Mesendoderm (in vitro differentiated cells): ENCODE results near the gene ANK3.
A peak's percentile ranks its signal among the peaks of the same experiment; 100 is the strongest.

Source experiments
- DNase-seq: peaks from one replicate; pipeline ENCODE4 v3.0.0; 2013
- H2AK5ac ChIP-seq: 2 replicates; pipeline ENCODE4 v1.6.1; 2013; ENCODE audit warnings: low read length, inconsistent platforms
- H2BK120ac ChIP-seq: 2 replicates; pipeline ENCODE4 v1.6.1; 2013; ENCODE audit warnings: low read depth, mild to moderate bottlenecking, low read length, moderate library complexity, mixed read lengths
- H2BK15ac ChIP-seq: replicated peaks from 2 replicates; pipeline ENCODE4 v1.6.1; 2013; ENCODE audit warnings: low read depth, mild to moderate bottlenecking, moderate library complexity
- H2BK5ac ChIP-seq: 2 replicates; pipeline ENCODE4 v1.6.1; 2013; ENCODE audit warnings: low read length, inconsistent platforms
- H3K18ac ChIP-seq: 2 replicates; pipeline ENCODE4 v1.6.1; 2013; ENCODE audit warnings: mild to moderate bottlenecking, low read length, mixed read lengths
- H3K23ac ChIP-seq: one replicate; pipeline ENCODE4 v1.6.1; 2013; ENCODE audit warnings: low read length
- H3K27ac ChIP-seq: 2 replicates; pipeline ENCODE4 v1.5.1; 2013; ENCODE audit warnings: low read depth, mild to moderate bottlenecking, inconsistent platforms, low read length, moderate library complexity
- H3K27me3 ChIP-seq: 2 replicates; pipeline ENCODE4 v1.6.1; 2013; ENCODE audit warnings: low read length, control low read depth, mild to moderate bottlenecking, inconsistent platforms; ENCODE audit not compliant: insufficient read depth, poor library complexity
- H3K36me3 ChIP-seq: 2 replicates; pipeline ENCODE4 v1.6.1; 2013; ENCODE audit warnings: low read length, inconsistent platforms; ENCODE audit not compliant: control insufficient read depth, insufficient read depth
- H3K4ac ChIP-seq: one replicate; pipeline ENCODE4 v1.6.1; 2013; ENCODE audit warnings: low read depth, mild to moderate bottlenecking, low read length, moderate library complexity
- H3K4me1 ChIP-seq: 2 replicates; pipeline ENCODE4 v1.6.1; 2013; ENCODE audit warnings: low read depth, low read length, inconsistent platforms; ENCODE audit not compliant: control insufficient read depth
- H3K4me2 ChIP-seq: 2 replicates; pipeline ENCODE4 v1.6.1; 2013; ENCODE audit warnings: low read length
- H3K4me3 ChIP-seq: 2 replicates; pipeline ENCODE4 v1.5.1; 2013; ENCODE audit warnings: mild to moderate bottlenecking, low read length
- H3K56ac ChIP-seq: one replicate; pipeline ENCODE4 v1.6.1; 2013; ENCODE audit warnings: low read length
- H3K79me1 ChIP-seq: 2 replicates; pipeline ENCODE4 v1.6.1; 2013; ENCODE audit warnings: low read length, inconsistent platforms
- H3K79me2 ChIP-seq: 2 replicates; pipeline ENCODE4 v1.6.1; 2013; ENCODE audit warnings: mild to moderate bottlenecking, low read length; ENCODE audit not compliant: control insufficient read depth, insufficient read depth
- H3K9ac ChIP-seq: 2 replicates; pipeline ENCODE4 v1.6.1; 2013; ENCODE audit warnings: low read length, inconsistent platforms
- H4K5ac ChIP-seq: one replicate; pipeline ENCODE4 v1.6.1; 2013; ENCODE audit warnings: low read length
- H4K8ac ChIP-seq: one replicate; pipeline ENCODE4 v1.6.1; 2013; ENCODE audit warnings: low read depth, mild to moderate bottlenecking, control low read depth, low read length, moderate library complexity
- WGBS: extraction: QIAGEN DNeasy Blood & Tissue Kit; methylation state at CpG from one replicate; pipeline ENCODE4 v1.1.7; 2013; ENCODE audit warnings: low lambda C conversion rate, missing lambda C conversion rate; ENCODE audit not compliant: insufficient coverage; ENCODE audit errors: extremely low coverage; 5-methylcytosine and 5-hydroxymethylcytosine counted together

ANK3 gene

DNA sequence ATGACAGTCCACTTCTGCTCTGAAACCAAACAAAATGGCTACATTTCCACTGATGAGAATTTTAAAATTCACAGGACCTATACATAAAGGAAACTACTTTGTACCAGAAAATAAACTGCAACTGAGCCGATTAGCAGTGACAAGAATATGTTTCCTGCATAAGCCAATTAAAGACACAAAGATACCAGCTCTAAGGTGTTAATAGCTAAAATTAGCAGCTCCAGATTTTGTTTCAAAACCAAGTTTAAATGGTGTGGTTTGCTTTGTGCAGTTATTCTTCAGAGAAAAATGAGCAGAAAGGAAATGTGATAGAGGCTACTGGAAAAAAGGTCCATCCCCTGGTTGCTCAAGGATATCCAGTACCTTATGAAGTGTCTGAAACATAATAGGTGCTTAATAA lies 123.2 kb downstream of the ANK3 start:
- Histone ChIP-seq H3K4me2 (no peak overlapping the region), H3K23ac (no peak overlapping the region), H3K4ac (no peak overlapping the region), H2BK15ac (no peak overlapping the region), H3K4me3 (no peak overlapping the region), H4K8ac (no peak overlapping the region), H3K18ac (no peak overlapping the region), H2BK5ac (no peak overlapping the region), H3K9ac (no peak overlapping the region), H3K56ac (no peak overlapping the region), H4K5ac (no peak overlapping the region), H3K79me1 (no peaks in the 10 kb centered on the region), H2BK120ac (no peak overlapping the region), H3K79me2 (no peaks in the 10 kb centered on the region), H3K27me3 (no peaks in the 10 kb centered on the region), H3K4me1 (no peaks in the 10 kb centered on the region), H2AK5ac (no peak overlapping the region), H3K36me3 (no peaks in the 10 kb centered on the region), H3K27ac (no peak overlapping the region)
- no CpG with 5 or more reads among the region's 1 CpG for WGBS
- DNase-seq: no peak

DNA sequence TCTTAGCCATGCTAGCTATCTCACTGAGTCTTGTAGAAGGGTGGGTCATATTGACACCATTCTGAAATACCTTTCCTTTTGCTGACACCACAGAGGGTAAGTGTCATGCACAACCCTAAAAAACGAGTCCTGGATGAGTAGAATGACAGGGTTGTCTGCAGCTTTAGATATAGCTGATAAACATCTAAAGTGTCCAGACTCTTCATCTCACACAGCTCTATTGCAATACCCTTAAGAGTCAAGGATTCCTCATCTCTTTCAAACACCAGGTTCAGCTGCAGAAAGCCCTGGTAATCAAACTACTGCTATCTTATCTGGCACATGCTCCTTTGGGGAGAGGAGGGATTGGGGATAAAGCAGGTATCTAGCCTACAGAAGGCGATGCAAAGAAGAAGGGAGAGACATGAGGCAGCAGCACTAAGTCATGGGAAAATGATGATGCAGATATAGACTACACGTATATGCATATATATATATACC lies 127.0 kb downstream of the ANK3 start:
- no peak overlapping the region for H4K5ac ChIP-seq
- no peak overlapping the region for H4K8ac ChIP-seq
- no peaks in the 10 kb centered on the region for H3K4me1 ChIP-seq
- H2AK5ac ChIP-seq: no peak overlapping the region
- H3K4me3 ChIP-seq: no peak overlapping the region
- no peak overlapping the region for H3K27ac ChIP-seq
- H3K56ac ChIP-seq: no peak overlapping the region
- no peak overlapping the region for H3K18ac ChIP-seq
- no peaks in the 10 kb centered on the region for H3K79me1 ChIP-seq
- WGBS: no CpG with 5 or more reads among the region's 3 CpGs
- peak; percentile 63 for DNase-seq
- H2BK120ac ChIP-seq: no peak overlapping the region
- no peak overlapping the region for H3K23ac ChIP-seq
- no peaks in the 10 kb centered on the region for H3K36me3 ChIP-seq
- no peak overlapping the region for H3K4ac ChIP-seq
- no peak overlapping the region for H3K9ac ChIP-seq
- no peaks in the 10 kb centered on the region for H3K27me3 ChIP-seq
- H2BK15ac ChIP-seq: no peak overlapping the region
- H3K79me2 ChIP-seq: no peaks in the 10 kb centered on the region
- no peak overlapping the region for H2BK5ac ChIP-seq
- H3K4me2 ChIP-seq: no peak overlapping the region

- no peak overlapping the region for H2BK5ac ChIP-seq
- H3K4me2 ChIP-seq: no peak overlapping the region
- no peaks in the 10 kb centered on the region for H3K36me3 ChIP-seq
- no peak overlapping the region for H3K4ac ChIP-seq
- no CpG with 5 or more reads among the region's 3 CpGs for WGBS
- H4K5ac ChIP-seq: no peak overlapping the region
- no peak overlapping the region for H3K4me3 ChIP-seq
- H2BK15ac ChIP-seq: no peak overlapping the region
- no peak overlapping the region for H3K9ac ChIP-seq
- H2BK120ac ChIP-seq: no peak overlapping the region
- H3K18ac ChIP-seq: no peak overlapping the region
- H3K79me2 ChIP-seq: no peaks in the 10 kb centered on the region
- no peak for DNase-seq
- H3K27me3 ChIP-seq: no peaks in the 10 kb centered on the region
- H3K27ac ChIP-seq: no peak overlapping the region
- H3K79me1 ChIP-seq: no peaks in the 10 kb centered on the region
- no peaks in the 10 kb centered on the region for H3K4me1 ChIP-seq
- no peak overlapping the region for H3K23ac ChIP-seq
- no peak overlapping the region for H2AK5ac ChIP-seq
- no peak overlapping the region for H4K8ac ChIP-seq
- no peak overlapping the region for H3K56ac ChIP-seq
Observed at GRCh38 chr10:60260321-60260720, 129.4 kb downstream of the ANK3 start.

GRCh38 chr10:60258429-60258797 lies 131.3 kb downstream of the ANK3 start:
- no CpG with 5 or more reads among the region's 2 CpGs for WGBS
- no peak overlapping the region for H3K56ac ChIP-seq
- H3K4ac ChIP-seq: no peak overlapping the region
- H3K4me2 ChIP-seq: no peak overlapping the region
- H3K79me2 ChIP-seq: no peaks in the 10 kb centered on the region
- H3K4me3 ChIP-seq: no peak overlapping the region
- H3K27me3 ChIP-seq: no peaks in the 10 kb centered on the region
- peak; percentile 32 for DNase-seq
- no peaks in the 10 kb centered on the region for H3K4me1 ChIP-seq
- no peak overlapping the region for H3K18ac ChIP-seq
- H4K8ac ChIP-seq: no peak overlapping the region
- H3K36me3 ChIP-seq: no peaks in the 10 kb centered on the region
- no peak overlapping the region for H2BK5ac ChIP-seq
- no peak overlapping the region for H3K27ac ChIP-seq
- H2BK120ac ChIP-seq: no peak overlapping the region
- H3K9ac ChIP-seq: no peak overlapping the region
- H3K23ac ChIP-seq: no peak overlapping the region
- no peak overlapping the region for H2AK5ac ChIP-seq
- H3K79me1 ChIP-seq: no peaks in the 10 kb centered on the region
- H4K5ac ChIP-seq: no peak overlapping the region
- no peak overlapping the region for H2BK15ac ChIP-seq

- H2AK5ac ChIP-seq: no peak overlapping the region
- H4K8ac ChIP-seq: peak overlapping the region; percentile 94
- no peak overlapping the region for H2BK15ac ChIP-seq
- H3K9ac ChIP-seq: no peak overlapping the region
- no peak overlapping the region for H4K5ac ChIP-seq
- H3K4me2 ChIP-seq: no peak overlapping the region
- no peak overlapping the region for H3K23ac ChIP-seq
- no peaks in the 10 kb centered on the region for H3K27me3 ChIP-seq
- no peak overlapping the region for H2BK5ac ChIP-seq
- no peak overlapping the region for H3K18ac ChIP-seq
- no peak for DNase-seq
- H3K56ac ChIP-seq: no peak overlapping the region
- H3K27ac ChIP-seq: no peak overlapping the region
- H3K36me3 ChIP-seq: no peaks in the 10 kb centered on the region
- no peaks in the 10 kb centered on the region for H3K4me1 ChIP-seq
- WGBS: no CpG with 5 or more reads among the region's 3 CpGs
- no peak overlapping the region for H3K4ac ChIP-seq
- no peak overlapping the region for H2BK120ac ChIP-seq
- no peaks in the 10 kb centered on the region for H3K79me2 ChIP-seq
- H3K79me1 ChIP-seq: no peaks in the 10 kb centered on the region
- H3K4me3 ChIP-seq: no peak overlapping the region
Observed at GRCh38 chr10:60257767-60258428, 131.8 kb downstream of the ANK3 start.

DNA sequence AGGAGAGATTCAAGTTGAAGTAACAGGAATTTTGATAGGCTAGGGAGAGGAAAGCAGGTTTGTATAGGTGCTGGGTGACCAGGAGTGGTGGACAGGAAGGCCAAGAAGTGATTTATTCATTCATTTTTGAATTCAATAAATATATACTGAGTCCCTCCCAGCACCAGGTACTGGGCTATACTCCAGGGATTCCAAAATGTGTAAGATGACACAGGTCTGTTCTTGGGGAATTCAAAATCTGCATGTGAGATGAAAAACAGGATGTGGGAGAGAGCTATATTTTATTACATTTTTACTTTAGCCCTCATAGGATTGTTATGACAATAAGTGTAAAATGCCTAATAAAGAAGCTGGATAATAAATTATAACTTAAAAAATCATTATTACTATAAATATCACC lies 134.9 kb downstream of the ANK3 start:
- Histone ChIP-seq H3K4me2 (no peak overlapping the region), H2BK120ac (no peak overlapping the region), H2AK5ac (no peak overlapping the region), H3K4me3 (no peak overlapping the region), H2BK15ac (no peak overlapping the region), H2BK5ac (no peak overlapping the region), H3K27ac (no peak overlapping the region), H3K4ac (no peak overlapping the region), H3K4me1 (no peaks in the 10 kb centered on the region), H3K18ac (no peak overlapping the region), H3K36me3 (no peaks in the 10 kb centered on the region), H3K27me3 (no peaks in the 10 kb centered on the region), H4K8ac (no peak overlapping the region), H3K79me2 (no peaks in the 10 kb centered on the region), H3K79me1 (no peaks in the 10 kb centered on the region), H4K5ac (no peak overlapping the region), H3K56ac (no peak overlapping the region), H3K9ac (no peak overlapping the region), H3K23ac (no peak overlapping the region)
- no peak for DNase-seq
